Thoracic aorta (tissue), 2 donors: ENCODE measurements around the gene P4HA2. TPM values are rescaled to one million over a fixed set of nuclear protein-coding genes. Genes with fewer than 3 reads are reported as not detected.

Source experiments
- ATAC-seq: fragments of 150-250 bp; one replicate; pipeline ENCODE4 v1.8.0; 2017; ENCODE audit warnings: low read depth; ENCODE audit not compliant: insufficient number of reproducible peaks, low FRiP score
- DNase-seq: peaks from one replicate; pipeline ENCODE4 v3.0.0-alpha.2; 2020; ENCODE audit warnings: low spot score
- H3K27ac ChIP-seq, 2 donors: fragments of 200-600 bp; sonication (generic); 1 replicate in 1 of 2; 2 replicates in 1 of 2; pipeline ENCODE4 v1.5.1; 2016; ENCODE audit warnings: mild to moderate bottlenecking in 2 of 2, moderate library complexity in 2 of 2
- H3K27me3 ChIP-seq: fragments of 200-600 bp; sonication (generic); replicated peaks from 2 replicates; pipeline ENCODE4 v1.6.0; 2016; ENCODE audit warnings: mild to moderate bottlenecking; ENCODE audit not compliant: insufficient read depth
- H3K36me3 ChIP-seq: fragments of 200-600 bp; sonication (generic); one replicate; pipeline ENCODE4 v1.5.1; 2016
- H3K4me1 ChIP-seq, 2 donors: fragments of 200-600 bp; sonication (generic); 1 replicate in 1 of 2; 2 replicates in 1 of 2; pipeline versions ENCODE4 v1.5.1 to v1.6.0; 2016; ENCODE audit warnings: low read depth in 2 of 2, mild to moderate bottlenecking in 1 of 2; ENCODE audit not compliant: control insufficient read depth in 1 of 2
- H3K4me3 ChIP-seq: fragments of 200-600 bp; sonication (generic); 2 replicates; pipeline ENCODE4 v1.5.1; 2016; ENCODE audit warnings: mild to moderate bottlenecking
- H3K9me3 ChIP-seq: fragments of 200-600 bp; sonication (generic); 2 replicates; pipeline ENCODE4 v1.5.1; 2016
- CTCF ChIP-seq: fragments of 200-600 bp; sonication (generic); IDR thresholded peaks from one replicate; pipeline ENCODE4 v1.5.1; 2019; ENCODE audit warnings: antibody characterized with exemption
- total RNA-seq, 2 donors: library from RNA; depleted of rRNA; stranded (reverse); fragments of >200 nt; gene quantifications; one replicate each; pipeline versions ENCODE4 v1.1.0 to v1.2.3, GENCODE V29; 2016

P4HA2 gene
- total RNA-seq, 2 donors from 2014 or later: 31.3 to 47.7 TPM

GRCh38 chr5:132182359-132183040, 45.2 kb downstream of the P4HA2 start:
- Histone ChIP-seq H3K4me3 (no peak overlapping the region), H3K4me1 (peaks cover 4 to 10% of the 10 kb centered on the region in 2 donors), H3K36me3 (no peaks in the 10 kb centered on the region), H3K27ac (no peak overlapping the region), H3K9me3 (no peaks in the 10 kb centered on the region), H3K27me3 (no peaks in the 10 kb centered on the region)
- ATAC-seq (no peak), DNase-seq (no peak)
- TF ChIP-seq CTCF: no peak

GRCh38 chr5:132181011-132181629, 46.5 kb downstream of the P4HA2 start:
- H3K27ac ChIP-seq: no peak overlapping the region
- no peaks in the 10 kb centered on the region for H3K27me3 ChIP-seq
- H3K4me3 ChIP-seq: no peak overlapping the region
- no peaks in the 10 kb centered on the region for H3K36me3 ChIP-seq
- TF ChIP-seq CTCF: no peak
- peaks cover 4 to 10% of the 10 kb centered on the region in 2 donors for H3K4me1 ChIP-seq
- H3K9me3 ChIP-seq: no peaks in the 10 kb centered on the region
- no peak for DNase-seq
- ATAC-seq: no peak

- DNase-seq (no peak), ATAC-seq (peak; percentile 50)
- no peaks in the 10 kb centered on the region for H3K27me3 ChIP-seq
- peaks cover 4 to 10% of the 10 kb centered on the region in 2 donors for H3K4me1 ChIP-seq
- peak; percentile 73 for TF ChIP-seq CTCF
- no peaks in the 10 kb centered on the region for H3K36me3 ChIP-seq
- no peak overlapping the region for H3K27ac ChIP-seq
- H3K4me3 ChIP-seq: peak overlapping the region; percentile 46
- H3K9me3 ChIP-seq: no peaks in the 10 kb centered on the region
These were observed 47.4 kb downstream of the P4HA2 start for GRCh38 chr5:132180134-132180745.

GRCh38 chr5:132179405-132179804, 48.2 kb downstream of the P4HA2 start:
- DNase-seq: no peak
- no peaks in the 10 kb centered on the region for H3K36me3 ChIP-seq
- H3K27ac ChIP-seq: no peak overlapping the region
- H3K4me3 ChIP-seq: no peak overlapping the region
- no peaks in the 10 kb centered on the region for H3K27me3 ChIP-seq
- no peak for ATAC-seq
- H3K9me3 ChIP-seq: no peaks in the 10 kb centered on the region
- H3K4me1 ChIP-seq: peaks cover 4 to 10% of the 10 kb centered on the region in 2 donors
- no peak for TF ChIP-seq CTCF

- Histone ChIP-seq H3K4me3 (no peak overlapping the region), H3K4me1 (peaks cover 4 to 10% of the 10 kb centered on the region in 2 donors), H3K27me3 (no peaks in the 10 kb centered on the region), H3K27ac (no peak overlapping the region), H3K36me3 (no peaks in the 10 kb centered on the region), H3K9me3 (no peaks in the 10 kb centered on the region)
- ATAC-seq: no peak
- TF ChIP-seq CTCF: no peak
- DNase-seq: no peak
These were observed 49.9 kb downstream of the P4HA2 start for GRCh38 chr5:132177691-132178149.
